NCI-H2227 (cell line): Measurements from ENCODE around the gene COPS9.

Source experiments
- DNase-seq: peaks from one replicate; lab custom pipeline; 2025; ENCODE audit not compliant: unreplicated experiment; lab: John Stamatoyannopoulos, UW

The COPS9 gene

DNA sequence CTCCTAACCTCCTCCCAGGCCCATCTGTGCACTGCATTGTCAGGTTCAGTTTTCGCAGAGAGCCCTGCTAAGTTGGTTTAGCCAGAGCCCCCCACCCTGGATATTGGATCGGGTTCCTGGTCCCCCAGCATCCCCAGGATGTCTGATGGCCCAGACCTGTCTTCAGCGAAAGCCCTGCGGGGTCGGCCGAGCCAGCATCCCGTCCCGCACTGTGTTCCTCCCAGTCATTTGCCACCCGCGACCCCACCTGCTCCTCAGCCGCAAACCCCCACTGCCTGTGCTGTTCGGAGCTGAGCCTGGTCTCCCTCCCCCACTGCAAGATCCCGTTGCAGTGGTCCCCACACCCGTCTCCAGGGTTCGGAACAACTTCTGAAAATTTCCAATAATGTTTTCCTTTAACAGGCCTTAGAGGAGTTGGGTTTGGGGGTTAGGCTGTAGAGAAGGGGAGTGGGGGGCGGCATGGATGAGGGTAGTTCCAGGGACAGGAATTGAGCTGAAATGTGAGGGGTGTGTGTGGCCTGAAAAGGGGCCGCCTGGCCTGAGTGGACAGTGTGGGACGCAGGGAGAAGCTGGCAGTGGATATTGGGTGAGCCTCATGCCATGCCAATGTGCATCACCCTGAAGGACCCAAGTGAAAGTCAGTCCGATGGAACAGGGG is 1.6 kb upstream of the COPS9 start:
- no peak for DNase-seq

DNA sequence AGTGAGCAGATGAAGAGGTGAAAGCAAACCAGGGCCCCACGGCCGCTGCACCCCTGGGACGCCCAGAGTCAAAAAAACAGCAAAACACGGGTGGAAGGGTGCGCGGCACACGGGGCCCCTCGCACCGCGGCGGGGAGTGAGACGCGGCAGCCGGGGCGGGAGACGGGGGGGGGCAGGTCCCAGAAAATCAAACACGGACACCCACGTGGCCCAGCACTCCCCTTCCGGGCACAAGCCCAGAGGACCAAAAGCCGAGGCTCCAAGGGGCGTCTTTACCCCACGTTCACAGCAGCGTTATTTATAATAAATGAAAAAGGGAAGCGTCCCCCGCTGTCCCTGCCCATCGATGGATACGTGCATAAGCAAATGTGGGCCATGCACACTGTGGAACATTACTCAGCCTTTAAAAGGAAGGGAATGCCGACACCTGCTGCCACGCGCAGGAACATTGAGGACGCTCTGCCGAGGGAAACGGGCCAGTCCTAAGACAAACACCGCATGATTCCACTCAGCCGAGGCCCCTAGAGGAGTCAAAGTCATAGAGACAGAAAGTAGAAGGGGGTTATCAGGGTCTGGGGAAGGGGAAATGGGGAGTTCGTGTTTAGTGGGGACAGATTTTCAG is 677 bp upstream of the COPS9 start:
- DNase-seq: no peak

DNA sequence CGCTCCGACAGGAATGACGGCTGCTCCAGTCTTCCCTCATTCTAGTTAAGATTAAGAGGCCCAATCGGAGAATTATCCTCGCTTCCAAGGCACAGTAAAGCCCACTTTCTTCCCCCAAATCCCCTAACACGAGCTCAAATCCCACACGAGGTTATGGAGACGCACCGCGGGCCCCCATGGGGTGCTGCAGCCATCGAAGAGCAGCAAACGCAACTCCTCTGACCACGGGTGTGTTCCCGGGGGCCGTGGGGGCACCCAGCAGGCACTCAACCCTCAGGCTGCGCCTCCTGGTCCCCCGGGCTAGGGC is 446 bp downstream of the COPS9 start:
- no peak for DNase-seq

DNA sequence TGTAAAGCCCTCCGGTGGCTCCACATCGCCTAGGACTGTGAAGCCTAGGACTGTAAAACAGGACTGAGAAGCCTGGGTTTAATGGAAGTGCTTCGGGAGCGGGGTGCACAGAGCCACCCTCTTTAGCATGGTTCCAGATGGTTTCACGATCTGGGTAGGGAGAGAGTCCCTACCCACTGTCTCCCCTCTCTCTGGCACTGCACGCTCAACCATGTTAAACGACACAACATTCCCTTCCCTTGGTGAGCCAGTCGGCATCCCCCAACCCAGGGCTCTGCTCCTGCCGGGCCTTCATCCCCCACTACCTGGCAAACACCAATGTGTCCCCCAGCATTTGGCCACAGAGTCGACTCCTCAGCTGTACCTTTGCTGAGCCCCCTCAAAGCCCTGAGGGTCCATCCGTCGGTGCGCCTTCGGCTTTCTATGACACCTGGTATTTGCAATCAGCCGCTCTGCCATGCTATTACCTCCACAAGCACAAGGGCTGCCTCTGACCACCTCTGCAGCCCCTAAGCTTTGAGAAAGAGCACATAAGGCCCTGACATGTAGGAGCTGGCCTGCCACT is 1.1 kb downstream of the COPS9 start:
- no peak for DNase-seq

DNA sequence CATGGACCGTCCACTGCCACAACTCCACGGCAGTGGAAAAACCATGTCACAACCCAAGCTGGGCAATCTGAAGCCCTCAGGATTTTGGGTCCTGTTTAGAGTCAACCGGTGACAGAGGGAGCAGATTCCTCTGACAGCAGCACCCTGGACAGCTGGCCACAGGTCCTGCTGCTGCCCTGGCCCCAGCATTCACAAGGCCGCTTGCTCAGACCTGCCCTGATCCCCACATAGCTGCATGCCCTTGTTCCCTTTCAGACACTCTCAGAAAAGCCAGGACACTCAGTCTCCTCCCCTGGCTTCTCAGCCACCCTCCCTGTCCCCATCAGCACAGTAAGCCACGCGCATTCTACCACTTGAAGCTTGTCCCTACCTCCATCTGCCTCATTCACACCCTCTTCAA is 1.6 kb downstream of the COPS9 start:
- DNase-seq: no peak

DNA sequence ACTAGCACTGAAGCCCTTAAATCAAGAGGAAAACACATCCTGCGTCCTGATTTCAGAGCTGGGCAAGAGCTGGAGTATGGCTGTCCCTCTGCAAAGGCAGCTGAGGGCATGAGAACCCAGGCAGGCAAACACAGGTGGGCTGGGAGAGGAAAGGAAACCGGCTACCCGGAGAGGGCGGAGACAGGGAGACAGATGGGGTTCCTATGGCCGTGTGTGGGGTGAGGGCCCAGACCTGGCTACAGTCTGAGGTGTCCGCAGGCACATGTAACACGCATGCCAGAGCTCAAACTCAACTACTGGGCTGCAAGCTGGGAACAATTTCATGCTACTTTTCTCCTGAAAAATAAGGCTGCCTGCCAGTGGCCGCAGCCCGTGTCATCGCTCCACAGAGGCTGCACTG is 2.7 kb downstream of the COPS9 start:
- DNase-seq: no peak

DNA sequence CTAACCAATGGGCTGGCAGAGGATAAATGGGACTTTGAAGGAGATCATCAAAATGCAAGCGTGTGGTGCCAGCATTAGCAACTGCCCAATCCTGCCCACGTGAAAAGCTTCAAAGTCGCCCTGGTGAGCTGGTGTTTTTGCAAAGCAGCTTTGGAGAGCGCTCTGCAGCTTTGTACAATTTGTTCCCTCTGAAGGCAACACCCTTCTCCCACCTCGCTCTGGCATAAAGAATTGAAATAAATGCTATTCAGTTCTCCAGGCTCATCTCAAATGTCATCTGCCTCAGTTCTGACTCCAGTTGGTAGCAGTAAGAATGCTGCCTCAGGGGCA is 3.5 kb downstream of the COPS9 start:
- DNase-seq: no peak

DNA sequence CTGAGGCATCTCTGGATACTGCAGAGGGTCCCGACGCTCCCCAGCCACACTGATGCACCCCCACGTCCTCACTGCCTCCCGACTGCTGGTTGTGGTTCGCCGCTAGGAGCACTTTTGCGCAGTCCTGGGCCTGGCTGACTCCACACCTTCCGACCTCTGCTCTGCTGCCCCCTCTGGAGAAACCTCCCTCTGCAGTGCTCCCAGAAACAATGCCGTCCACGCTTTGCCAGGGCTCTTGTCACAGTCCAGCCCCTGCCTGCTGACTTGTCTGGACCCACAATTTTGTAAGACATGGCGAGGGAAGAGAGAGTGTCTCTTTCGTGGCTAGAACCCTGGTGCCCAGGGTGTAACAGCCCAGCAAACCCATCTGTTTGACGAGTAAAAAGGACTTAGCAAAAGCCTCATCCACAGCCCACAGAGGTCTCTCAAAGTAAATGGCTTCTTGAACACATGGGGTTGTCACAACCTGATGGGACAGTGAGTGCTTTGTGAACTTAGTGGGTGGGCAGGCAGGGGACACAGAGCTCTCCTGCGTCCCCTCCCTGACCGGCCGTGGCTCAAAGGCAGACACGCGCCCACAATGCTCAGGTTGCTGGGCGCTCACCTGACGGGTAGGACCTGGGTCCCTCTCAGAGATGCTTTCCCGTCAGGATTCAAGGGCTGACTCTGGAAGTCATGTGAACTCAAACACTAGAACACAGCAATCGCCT is 4.0 kb downstream of the COPS9 start:
- DNase-seq: no peak

DNA sequence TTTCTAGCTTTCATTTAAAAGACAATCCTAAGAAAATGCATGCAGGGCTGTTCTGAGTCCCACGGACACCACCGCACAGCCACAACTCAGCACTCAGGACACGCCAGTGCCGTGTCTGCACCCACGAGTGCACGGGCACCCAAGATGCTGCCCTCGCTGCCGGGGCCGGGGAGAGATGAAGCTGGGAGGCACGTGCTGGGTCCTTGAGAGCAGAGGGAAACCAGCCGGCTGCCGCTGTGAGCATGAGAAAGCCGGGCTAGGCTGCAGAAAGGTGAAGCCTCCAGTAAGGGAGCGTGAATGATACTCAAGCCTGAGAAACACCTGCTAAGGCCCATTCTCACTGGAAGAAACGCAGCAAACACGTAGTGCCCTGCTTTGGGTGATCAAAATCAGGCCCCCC is 4.8 kb downstream of the COPS9 start:
- DNase-seq: no peak

- no peak for DNase-seq
These were observed 5.5 kb downstream of the COPS9 start for GRCh38 chr2:240130393-240131195.

DNA sequence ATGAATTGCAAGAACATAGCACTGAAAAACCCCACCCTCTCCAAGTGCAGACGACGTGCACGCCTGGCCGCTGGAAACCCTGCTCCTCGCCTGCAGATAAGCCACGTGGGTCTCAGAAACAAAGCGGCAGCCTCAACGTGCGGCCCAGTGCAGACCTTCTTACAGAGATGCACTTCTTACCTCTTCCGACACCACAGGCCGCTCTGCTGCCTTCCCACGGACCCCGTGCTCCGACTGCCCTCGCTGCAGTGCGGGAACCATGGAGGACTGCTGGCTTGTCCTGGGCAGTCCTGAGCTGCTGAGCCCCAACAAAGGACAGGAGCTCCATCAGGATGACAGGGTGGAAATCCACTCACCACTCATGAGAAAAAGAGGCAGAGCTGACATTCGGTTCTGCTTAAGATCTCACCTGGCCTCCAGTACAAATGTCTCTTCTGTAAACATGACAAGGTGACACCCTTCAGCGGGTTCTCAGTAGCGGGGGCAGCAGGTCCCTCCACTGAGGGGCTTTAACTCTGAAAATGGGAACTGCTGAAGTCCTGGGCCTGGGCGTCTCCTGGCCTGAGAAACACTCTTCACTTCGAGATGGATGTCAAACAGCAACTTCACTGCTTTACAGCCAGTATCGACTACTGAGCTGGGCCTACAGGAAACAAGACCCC is 6.2 kb downstream of the COPS9 start:
- no peak for DNase-seq

- no peak for DNase-seq
These were observed 6.8 kb downstream of the COPS9 start for GRCh38 chr2:240129311-240129710.

DNA sequence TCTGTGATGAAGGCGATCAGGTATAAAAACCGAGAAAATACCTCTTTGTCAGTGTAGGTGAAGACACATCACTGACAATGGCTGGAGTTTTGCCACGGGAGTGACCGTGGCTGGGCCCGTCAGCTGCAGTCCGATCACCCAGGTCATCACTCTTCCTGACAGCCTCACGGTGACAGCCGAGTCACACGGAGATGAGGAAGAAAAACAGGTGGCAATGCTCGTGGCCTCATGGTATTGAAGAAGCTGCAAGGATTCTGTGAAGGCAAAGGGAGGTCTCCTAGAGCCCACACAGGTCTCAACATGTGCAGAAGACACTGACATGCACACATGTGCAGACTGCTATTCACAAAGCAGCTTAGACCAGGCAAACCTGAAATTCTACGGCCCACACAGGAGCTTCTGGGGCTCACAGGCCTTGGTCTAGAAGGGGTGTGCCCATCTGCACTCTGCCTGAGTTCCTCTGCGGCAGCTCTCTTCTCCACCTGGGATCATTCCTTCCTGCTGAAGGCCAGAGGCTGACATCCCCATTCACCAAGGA is 7.4 kb downstream of the COPS9 start:
- no peak for DNase-seq

- no peak for DNase-seq
These were observed 8.0 kb downstream of the COPS9 start for GRCh38 chr2:240127911-240128607.

DNA sequence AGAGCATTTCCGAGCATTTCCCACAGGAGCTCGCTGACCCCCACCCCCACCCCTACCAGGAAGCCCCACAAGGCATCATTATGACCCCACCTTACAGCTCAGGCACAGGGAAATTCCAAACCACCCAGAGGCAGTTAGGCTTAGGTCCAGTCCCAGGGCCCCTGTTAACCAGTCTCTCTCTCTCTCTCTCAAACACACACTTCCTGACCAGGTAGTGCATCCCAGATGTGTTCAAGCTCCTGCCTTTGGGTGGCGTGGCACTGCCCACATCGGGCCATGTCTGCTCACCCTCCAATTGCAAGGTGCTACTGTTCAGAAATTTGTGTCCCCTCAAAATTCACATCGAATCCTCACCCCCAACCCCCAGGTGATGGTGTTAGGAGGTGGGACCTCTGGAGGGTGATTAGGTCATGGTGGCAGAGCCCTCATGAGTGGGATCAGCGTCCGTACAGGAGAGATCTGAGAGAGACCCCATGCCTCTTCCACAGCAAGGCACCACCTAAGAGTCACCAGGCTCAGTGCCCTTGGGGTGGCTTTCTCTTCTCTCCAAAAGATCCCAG is 8.8 kb downstream of the COPS9 start:
- DNase-seq: no peak

GRCh38 chr2:240126731-240127130 is 9.4 kb downstream of the COPS9 start:
- no peak for DNase-seq

GRCh38 chr2:240125742-240126141 is 10.4 kb downstream of the COPS9 start:
- no peak for DNase-seq

GRCh38 chr2:240124651-240125030 is 11.5 kb downstream of the COPS9 start:
- no peak for DNase-seq

DNA sequence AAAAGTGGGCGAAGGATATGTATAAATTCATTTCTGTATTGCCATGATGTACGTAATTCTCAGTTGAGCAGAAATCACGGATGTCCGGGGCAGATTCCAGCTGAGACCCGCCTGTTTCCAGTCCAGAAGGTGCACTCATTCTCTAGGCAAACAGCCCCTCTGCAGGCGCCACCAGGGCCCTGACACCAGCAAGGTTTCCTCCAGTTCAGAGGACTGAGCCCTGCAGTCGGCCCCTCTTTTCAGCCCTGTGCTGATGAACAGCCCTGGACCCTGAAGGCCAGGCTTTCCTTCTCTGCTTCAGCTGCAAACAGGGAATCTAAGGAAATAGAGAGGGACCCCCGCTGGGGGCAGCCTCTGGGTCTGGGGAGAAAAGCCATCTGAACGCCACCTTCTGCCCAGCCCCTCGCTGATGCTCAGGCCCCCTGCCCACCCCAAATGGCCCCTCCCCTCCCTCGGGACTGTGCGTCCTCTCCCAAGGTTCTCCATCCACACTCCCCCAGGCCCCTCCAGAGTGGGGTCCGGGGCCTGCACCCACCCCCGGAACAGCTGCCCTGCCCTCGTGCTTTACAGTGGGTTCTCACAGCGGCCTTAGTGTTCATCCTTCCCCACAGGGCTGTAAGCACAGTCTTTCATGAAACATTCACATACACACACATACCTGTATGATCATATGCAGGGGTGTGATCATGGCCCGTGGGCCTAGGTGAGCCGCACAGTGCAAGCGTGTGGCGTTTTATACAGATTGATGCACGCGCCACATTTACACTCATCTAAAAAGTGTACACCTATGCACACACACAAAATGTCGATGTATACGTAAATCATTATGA is 12.1 kb downstream of the COPS9 start:
- DNase-seq: no peak
